Kidney glomerular epithelial cell (primary cell): ENCODE measurements around the gene GARIN1A.

Experiments
- DNase-seq: peaks from one replicate; lab custom pipeline; 2025; lab: John Stamatoyannopoulos, UW

Gene GARIN1A

GRCh38 chr7:128714701-128715495, 42.8 kb downstream of the GARIN1A start:
- no peak for DNase-seq

- no peak for DNase-seq
Observed at GRCh38 chr7:128718967-128719642, 47.0 kb downstream of the GARIN1A start.

- no peak for DNase-seq
Observed at GRCh38 chr7:128721376-128721775, 49.3 kb downstream of the GARIN1A start.
